ENCODE measurements around the gene TPRA1. TPM values are rescaled to one million over a fixed set of nuclear protein-coding genes. Genes with fewer than 3 reads are reported as not detected.

Gene TPRA1
- polyA plus RNA-seq, 2 of the 4 experiments (the other 2 are of a cell fraction) = 13.5 to 19.5 TPM

GRCh38 chr3:127560051-127560787, 30.3 kb downstream of the TPRA1 start:
- TF ChIP-seq BHLHE40 (IDR thresholded peaks at IDR 0.05; ENCODE audit: low read depth, low read length) = no peak
- TF ChIP-seq HES2 (IDR thresholded peaks at IDR 0.05) = no peak
- TF ChIP-seq ZFP36 (IDR thresholded peaks at IDR 0.05; ENCODE audit: borderline replicate concordance, partially characterized antibody) = no peak
- TF ChIP-seq NPAS2 (CRISPR knock-in tag; IDR thresholded peaks at IDR 0.05; ENCODE audit: borderline replicate concordance) = no peak
- no peak for TF ChIP-seq RARB (CRISPR knock-in tag; IDR thresholded peaks at IDR 0.05)
- no peak for TF ChIP-seq HEYL (CRISPR knock-in tag; IDR thresholded peaks at IDR 0.05)
- no peak for TF ChIP-seq ZNF302 (CRISPR knock-in tag; IDR thresholded peaks at IDR 0.05)
- no peak for TF ChIP-seq CTCF (IDR thresholded peaks at IDR 0.05)
- TF ChIP-seq PHF8 (IDR thresholded peaks at IDR 0.05; ENCODE audit: borderline replicate concordance, low read depth) = no peak
- 86% methylated on average over 3 of the region's 3 CpGs for WGBS (ENCODE audit: missing lambda C conversion rate)

GRCh38 chr3:127556565-127556964, 34.0 kb downstream of the TPRA1 start:
- Histone ChIP-seq H3K9me3 (no peaks in the 10 kb centered on the region), H3K27ac (no peak overlapping the region), H3K4me3 (no peak overlapping the region), H3K4me1 (no peaks in the 10 kb centered on the region), H3K4me2 (no peak overlapping the region)
- FAIRE-seq (no peak), DNase-seq (ENCODE audit: low read depth in 1 of 2, low spot score in 1 of 2) (no peak), ATAC-seq (no peak)
- ChIA-PET POLR2A (no interaction called here), CTCF (interaction anchor here (2.8 to 4.7 kb wide), 2 partner anchors 9 to 12 kb away, joined by 9 to 21 read pairs; no protein-coding TSS in a partner anchor)
- TF ChIP-seq CTCF (IDR thresholded peaks at IDR 0.05) = 0 out of 3 replicates have a peak, but pooled peaks have one; percentile 11
- no peak for TF ChIP-seq EHMT2 (IDR thresholded peaks at IDR 0.05; ENCODE audit: low read depth)
- no peak for TF ChIP-seq ZNF302 (CRISPR knock-in tag; IDR thresholded peaks at IDR 0.05)
- TF ChIP-seq ATOH8 (CRISPR knock-in tag; IDR thresholded peaks at IDR 0.05; ENCODE audit: low read depth) = no peak
- TF ChIP-seq EP300 (IDR thresholded peaks at IDR 0.05) = no peak
- TF ChIP-seq CBX8 (IDR thresholded peaks at IDR 0.05) = no peak
- WGBS (ENCODE audit: missing lambda C conversion rate) = 57% methylated on average over 6 of the region's 6 CpGs

More at GRCh38 chr3:127560051-127560787, 30.3 kb downstream of the TPRA1 start:
- DNase-seq (ENCODE audit: low read depth in 1 of 2, low spot score in 1 of 2) (peak in 1 of 2 experiments; percentile 13), FAIRE-seq (no peak), ATAC-seq (no peak)
- ChIA-PET POLR2A (no interaction called here), CTCF (interaction anchor here (1.4 kb wide), 1 partner anchor 12 kb away, joined by 5 read pairs; no protein-coding TSS in a partner anchor)
- no peak overlapping the region for H3K4me3 ChIP-seq
- no peaks in the 10 kb centered on the region for H3K4me1 ChIP-seq
- H3K9me3 ChIP-seq = no peaks in the 10 kb centered on the region
- no peak overlapping the region for H3K27ac ChIP-seq
- no peak overlapping the region for H3K4me2 ChIP-seq

- CTCF ChIA-PET = interaction anchor here (4.7 kb wide), 1 partner anchor 10 kb away, joined by 21 read pairs; no protein-coding TSS in a partner anchor
- no peak for TF ChIP-seq NR3C1 (IDR thresholded peaks at IDR 0.05)
- no peak for TF ChIP-seq NFE2L2 (conservative IDR thresholded peaks at IDR 0.05; ENCODE audit: low read length)
- TF ChIP-seq CHD4 (IDR thresholded peaks at IDR 0.05; ENCODE audit: borderline replicate concordance) = no peak
- TF ChIP-seq ATOH8 (CRISPR knock-in tag; IDR thresholded peaks at IDR 0.05; ENCODE audit: low read depth) = no peak
- no peak for TF ChIP-seq TP53 (CRISPR knock-in tag; IDR thresholded peaks at IDR 0.05)
- no peak for TF ChIP-seq POLR2A (IDR thresholded peaks at IDR 0.05; ENCODE audit: low read length)
- TF ChIP-seq HOXA7 (CRISPR knock-in tag; IDR thresholded peaks at IDR 0.05) = no peak
- TF ChIP-seq RNF2 (IDR thresholded peaks at IDR 0.05; ENCODE audit: borderline replicate concordance, low read depth) = no peak
- TF ChIP-seq POLR2AphosphoS2 (conservative IDR thresholded peaks at IDR 0.05; ENCODE audit: low read length) = no peak
- TF ChIP-seq RARB (CRISPR knock-in tag; IDR thresholded peaks at IDR 0.05) = no peak
- no peak for DNase-seq (ENCODE audit: low read depth in 1 of 2, low spot score in 1 of 2)
- no peak overlapping the region for H3K4me3 ChIP-seq
- ATAC-seq = no peak
- no peak overlapping the region for H3K27ac ChIP-seq
- no peaks in the 10 kb centered on the region for H3K9me3 ChIP-seq
- POLR2A ChIA-PET = no interaction called here
- WGBS (ENCODE audit: missing lambda C conversion rate) = 43% methylated on average over 4 of the region's 4 CpGs
- no peaks in the 10 kb centered on the region for H3K4me1 ChIP-seq
- FAIRE-seq = no peak
- no peak overlapping the region for H3K4me2 ChIP-seq
Observed at GRCh38 chr3:127555108-127555507, 35.4 kb downstream of the TPRA1 start.

All from A549 (cell line).